ENCODE results near the gene PGC.

Gene PGC

GRCh38 chr6:41729624-41730023 lies 17.6 kb downstream of the PGC start:
- no peak for DNase-seq

- no peak for DNase-seq
Observed at GRCh38 chr6:41728954-41729353, 18.2 kb downstream of the PGC start.

- DNase-seq: no peak
Observed at GRCh38 chr6:41728073-41728936, 18.9 kb downstream of the PGC start.

- DNase-seq: no peak
Observed at GRCh38 chr6:41727705-41728072, 19.5 kb downstream of the PGC start.

- no peak for DNase-seq
Observed at GRCh38 chr6:41726876-41727275, 20.3 kb downstream of the PGC start.

- DNase-seq: no peak
Observed at GRCh38 chr6:41724586-41725501, 22.4 kb downstream of the PGC start.

- DNase-seq: no peak
Observed at GRCh38 chr6:41724228-41724580, 23.0 kb downstream of the PGC start.

GRCh38 chr6:41723530-41724227 lies 23.5 kb downstream of the PGC start:
- DNase-seq: peak; percentile 95 to 97 (median 96)

- DNase-seq: no peak
Observed at GRCh38 chr6:41722969-41723529, 24.1 kb downstream of the PGC start.

- DNase-seq: no peak
Observed at GRCh38 chr6:41721414-41721813, 25.8 kb downstream of the PGC start.

GRCh38 chr6:41720783-41721182 lies 26.4 kb downstream of the PGC start:
- no peak for DNase-seq

- peak; percentile 83 to 92 (median 90) for DNase-seq
Observed at GRCh38 chr6:41720262-41720620, 27.0 kb downstream of the PGC start.

- DNase-seq: no peak
Observed at GRCh38 chr6:41719436-41720261, 27.5 kb downstream of the PGC start.

GRCh38 chr6:41718828-41719227 lies 28.4 kb downstream of the PGC start:
- no peak for DNase-seq

GRCh38 chr6:41717392-41717736 lies 29.8 kb downstream of the PGC start:
- DNase-seq: peak in 1 of 3 donors; percentile 41

- DNase-seq: no peak
Observed at GRCh38 chr6:41716516-41717391, 30.4 kb downstream of the PGC start.

- no peak for DNase-seq
Observed at GRCh38 chr6:41715795-41716515, 31.2 kb downstream of the PGC start.

- no peak for DNase-seq
Observed at GRCh38 chr6:41714556-41715273, 32.5 kb downstream of the PGC start.

GRCh38 chr6:41713650-41714291 lies 33.4 kb downstream of the PGC start:
- DNase-seq: peak in 2 of 3 donors; percentile 55 to 67

Measured in suppressor macrophage treated with lipopolysaccharide for 1 hour (primary cell).